SK-N-MC (cell line): ENCODE measurements around the gene CFTR.

Experiments
- DNase-seq: peaks from one replicate; pipeline ENCODE4 v3.0.0-alpha.2; 2011; ENCODE audit warnings: low read depth, low spot score
- H3K27ac ChIP-seq: fragments of 200-600 bp; sonication (generic); 2 replicates; pipeline ENCODE4 v1.5.1; 2016; ENCODE audit warnings: mixed run types
- H3K36me3 ChIP-seq: fragments of 200-600 bp; sonication (generic); 2 replicates; pipeline ENCODE4 v1.6.1; 2017; ENCODE audit warnings: antibody characterized with exemption, low read length, mixed read lengths; ENCODE audit not compliant: insufficient read depth
- H3K4me3 ChIP-seq: fragments of 200-600 bp; sonication (generic); 2 replicates; pipeline ENCODE4 v1.5.1; 2016
- H3K9ac ChIP-seq: fragments of 200-600 bp; sonication (generic); 2 replicates; pipeline ENCODE4 v1.8.0; 2017; ENCODE audit warnings: mixed run types, mixed read lengths; ENCODE audit not compliant: insufficient read length
- H3K9me3 ChIP-seq: fragments of 200-600 bp; sonication (generic); 2 replicates; pipeline ENCODE4 v1.6.1; 2017; ENCODE audit warnings: low read depth, mild to moderate bottlenecking, antibody characterized with exemption, low read length, moderate library complexity, mixed read lengths
- EZH2 ChIP-seq: fragments of 200-600 bp; sonication (generic); IDR thresholded peaks from one replicate; pipeline ENCODE4 v1.6.1; 2017; ENCODE audit warnings: antibody characterized with exemption
- FOXP2 ChIP-seq: optimal IDR thresholded peaks from 2 replicates; pipeline ENCODE3; 2011; ENCODE audit warnings: mild to moderate bottlenecking, moderate library complexity; ENCODE audit not compliant: insufficient read depth; ENCODE audit errors: extremely low read length, control extremely low read depth
- POLR2AphosphoS5 ChIP-seq: IDR thresholded peaks from 2 replicates; pipeline ENCODE4 v1.6.1; 2012; ENCODE audit warnings: mild to moderate bottlenecking, low read depth, low read length, borderline replicate concordance

Gene CFTR

DNA sequence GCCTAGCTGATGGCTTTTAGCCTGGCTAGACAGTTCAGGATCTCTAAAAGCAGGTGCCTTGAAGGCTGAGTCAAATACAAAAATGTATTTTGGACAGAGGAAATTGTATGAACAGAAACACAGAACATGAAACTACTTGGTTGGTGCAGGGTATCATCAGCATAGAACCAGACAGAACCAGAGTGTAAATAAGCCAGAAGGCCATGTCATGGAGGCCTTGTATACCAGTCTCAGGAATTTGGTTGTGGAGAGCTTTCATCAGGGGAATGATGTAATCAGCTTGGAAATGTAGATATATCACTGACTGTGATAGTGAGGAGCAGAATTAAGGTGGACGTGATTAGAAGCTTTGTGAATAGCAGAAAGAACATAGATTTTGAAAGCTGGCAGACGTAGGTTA, 82.9 kb downstream of the CFTR start:
- H3K27ac ChIP-seq, result no peak overlapping the region
- no peak for TF ChIP-seq FOXP2
- TF ChIP-seq EZH2, result no peak
- no peak for TF ChIP-seq POLR2AphosphoS5
- no peak for DNase-seq

DNA sequence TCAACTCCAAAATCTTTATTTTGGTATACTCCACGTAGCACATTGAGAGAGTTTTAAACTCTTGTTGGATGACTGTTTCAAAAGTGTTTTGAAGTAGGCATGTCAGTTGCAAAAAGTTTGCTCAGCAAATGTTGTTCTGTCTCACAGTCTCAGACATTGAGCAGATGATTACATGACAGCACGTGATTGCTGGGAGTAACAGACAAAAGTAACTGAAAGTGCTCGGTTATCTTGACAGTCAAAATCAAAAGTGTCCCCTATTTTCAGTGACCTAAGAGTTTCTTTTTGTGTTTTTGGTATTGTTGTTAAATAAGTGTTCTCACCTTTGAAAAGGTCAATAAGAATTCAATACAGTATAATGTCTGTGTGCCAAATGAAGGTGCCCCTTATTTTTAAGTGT, 84.3 kb downstream of the CFTR start:
- Histone ChIP-seq H3K4me3 (no peak overlapping the region), H3K27ac (no peak overlapping the region), H3K9ac (no peak overlapping the region), H3K9me3 (no peaks in the 10 kb centered on the region), H3K36me3 (no peaks in the 10 kb centered on the region)
- no peak for DNase-seq
- TF ChIP-seq EZH2, result no peak

More for the DNA sequence above, 82.9 kb downstream of the CFTR start:
- no peaks in the 10 kb centered on the region for H3K9me3 ChIP-seq
- no peaks in the 10 kb centered on the region for H3K36me3 ChIP-seq
- H3K9ac ChIP-seq, result no peak overlapping the region
- no peak overlapping the region for H3K4me3 ChIP-seq

DNA sequence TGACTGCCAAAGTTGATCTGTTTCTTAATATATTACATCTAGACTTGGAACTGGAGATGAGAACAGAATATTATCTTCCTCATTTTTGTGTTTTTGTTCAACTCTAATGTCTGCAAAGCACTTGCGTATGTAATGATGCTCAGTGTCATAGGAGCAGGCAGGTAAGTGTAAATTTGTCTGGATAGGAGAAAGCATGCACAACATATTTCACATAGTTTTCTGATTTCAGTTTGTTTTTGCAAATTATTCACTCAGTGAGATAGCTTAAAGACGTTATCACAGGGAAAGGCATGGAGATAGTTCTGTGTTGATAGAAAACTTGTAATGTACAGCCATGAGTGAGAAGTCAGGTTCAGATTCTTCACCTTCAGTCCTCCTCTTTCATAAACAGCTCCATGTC, 84.8 kb downstream of the CFTR start:
- Histone ChIP-seq H3K9me3 (no peaks in the 10 kb centered on the region), H3K9ac (no peak overlapping the region), H3K27ac (no peak overlapping the region), H3K4me3 (no peak overlapping the region), H3K36me3 (no peaks in the 10 kb centered on the region)
- DNase-seq, result no peak
- TF ChIP-seq POLR2AphosphoS5 (no peak), EZH2 (no peak), FOXP2 (no peak)

DNA sequence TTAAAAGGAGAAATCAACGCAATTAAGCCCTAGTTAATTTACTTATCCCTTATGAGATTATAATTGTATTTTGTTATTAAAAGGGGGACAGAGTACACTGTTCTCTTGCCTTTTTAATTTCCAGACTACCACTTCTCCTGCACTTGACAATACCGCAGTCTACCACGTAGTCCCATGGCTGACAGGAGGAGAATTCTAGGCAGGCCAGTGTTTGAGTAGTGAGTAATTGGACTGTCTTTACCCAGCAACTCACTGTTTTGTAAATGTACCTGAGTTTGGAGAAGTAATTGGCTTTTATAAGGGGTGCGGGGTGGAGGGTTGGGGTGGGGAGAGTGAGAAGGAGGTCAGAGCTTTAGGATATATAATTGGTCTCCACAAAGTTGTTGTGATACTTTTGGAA, 85.4 kb downstream of the CFTR start:
- Histone ChIP-seq H3K9me3 (no peaks in the 10 kb centered on the region), H3K36me3 (no peaks in the 10 kb centered on the region), H3K27ac (no peak overlapping the region), H3K9ac (no peak overlapping the region), H3K4me3 (no peak overlapping the region)
- TF ChIP-seq EZH2, result no peak
- TF ChIP-seq FOXP2, result no peak
- TF ChIP-seq POLR2AphosphoS5, result no peak
- DNase-seq, result no peak

DNA sequence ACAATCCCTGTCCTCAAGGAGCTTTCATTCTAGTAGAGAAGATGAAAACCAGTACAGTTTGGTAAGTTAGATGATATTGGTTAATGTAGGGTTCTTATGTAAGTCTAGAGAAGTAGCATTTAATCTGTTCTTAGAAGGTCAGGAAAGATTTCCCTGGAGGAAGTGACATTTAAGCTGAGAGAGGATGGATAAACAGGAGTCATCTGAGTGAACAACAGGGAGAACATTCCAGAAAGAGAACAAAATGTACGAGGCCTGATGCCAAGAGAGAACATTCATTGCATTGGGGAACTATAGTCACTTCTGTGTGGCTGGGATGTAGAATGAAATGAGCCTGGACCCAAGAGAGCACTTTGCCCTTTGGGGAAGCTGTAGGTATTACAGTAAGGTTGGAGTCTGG, 88.0 kb downstream of the CFTR start:
- no peak overlapping the region for H3K9ac ChIP-seq
- no peak for DNase-seq
- H3K9me3 ChIP-seq, result no peaks in the 10 kb centered on the region
- no peak overlapping the region for H3K27ac ChIP-seq
- TF ChIP-seq FOXP2, result no peak
- no peak for TF ChIP-seq EZH2
- no peak for TF ChIP-seq POLR2AphosphoS5
- no peak overlapping the region for H3K4me3 ChIP-seq
- no peaks in the 10 kb centered on the region for H3K36me3 ChIP-seq

DNA sequence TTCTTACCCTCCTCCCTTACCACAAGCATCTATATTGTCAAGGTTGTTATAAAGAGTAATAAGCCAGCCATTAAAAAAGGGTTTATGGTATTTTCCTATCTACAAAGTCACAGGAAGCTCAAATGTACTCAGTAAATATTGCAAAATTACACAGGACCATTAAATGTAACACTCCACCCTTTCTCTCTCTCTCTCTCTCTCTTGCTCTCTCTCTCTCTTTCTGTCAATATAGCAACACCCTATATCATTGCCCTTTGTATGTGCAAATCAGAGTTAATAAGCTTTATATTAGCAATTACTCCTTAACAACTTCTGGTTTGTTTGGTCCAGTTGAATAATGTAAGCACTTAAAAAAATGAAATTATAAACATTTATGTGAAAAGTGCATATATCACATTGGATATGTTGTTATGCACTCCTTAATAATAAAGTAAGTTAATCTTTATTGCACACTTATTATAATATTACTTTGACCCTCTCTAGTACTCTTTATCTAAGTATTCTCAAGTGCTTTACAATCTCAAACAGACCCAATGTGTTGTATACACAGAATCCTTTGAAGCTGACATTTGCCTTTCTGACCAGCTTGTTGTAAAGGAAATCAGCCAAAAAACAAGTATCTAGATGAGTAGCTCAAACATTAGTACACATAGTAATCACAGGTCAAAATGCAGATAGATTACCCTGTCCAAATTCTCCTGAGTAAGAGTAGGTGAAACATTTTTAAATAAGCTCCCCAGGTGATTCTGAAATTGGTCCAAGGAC, 93.2 kb downstream of the CFTR start:
- DNase-seq, result no peak
- Histone ChIP-seq H3K9me3 (no peaks in the 10 kb centered on the region), H3K4me3 (no peak overlapping the region), H3K36me3 (no peaks in the 10 kb centered on the region), H3K27ac (no peak overlapping the region), H3K9ac (no peak overlapping the region)
- TF ChIP-seq POLR2AphosphoS5 (no peak), FOXP2 (no peak), EZH2 (no peak)

DNA sequence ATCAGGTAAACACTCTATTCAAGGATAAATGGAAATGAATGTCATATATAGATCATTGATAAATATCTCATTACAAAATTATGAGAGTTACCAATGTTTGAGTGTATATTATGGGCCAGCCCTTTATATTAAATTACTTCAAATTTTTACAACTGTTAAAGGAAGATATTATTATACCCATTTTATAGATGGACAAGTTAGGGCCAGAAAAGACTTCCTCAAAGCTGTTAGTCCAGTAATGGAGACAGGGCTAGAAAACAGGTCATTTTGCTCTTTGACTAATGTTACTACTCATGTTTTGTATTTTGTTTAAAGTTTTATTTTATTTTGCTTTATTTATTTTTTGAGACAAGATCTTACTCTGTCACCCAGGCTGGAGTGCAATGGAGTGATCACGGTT, 101.6 kb downstream of the CFTR start:
- Histone ChIP-seq H3K9me3 (no peaks in the 10 kb centered on the region), H3K27ac (no peak overlapping the region), H3K36me3 (no peaks in the 10 kb centered on the region), H3K4me3 (no peak overlapping the region), H3K9ac (no peak overlapping the region)
- TF ChIP-seq EZH2 (no peak), FOXP2 (no peak), POLR2AphosphoS5 (no peak)
- DNase-seq, result no peak

DNA sequence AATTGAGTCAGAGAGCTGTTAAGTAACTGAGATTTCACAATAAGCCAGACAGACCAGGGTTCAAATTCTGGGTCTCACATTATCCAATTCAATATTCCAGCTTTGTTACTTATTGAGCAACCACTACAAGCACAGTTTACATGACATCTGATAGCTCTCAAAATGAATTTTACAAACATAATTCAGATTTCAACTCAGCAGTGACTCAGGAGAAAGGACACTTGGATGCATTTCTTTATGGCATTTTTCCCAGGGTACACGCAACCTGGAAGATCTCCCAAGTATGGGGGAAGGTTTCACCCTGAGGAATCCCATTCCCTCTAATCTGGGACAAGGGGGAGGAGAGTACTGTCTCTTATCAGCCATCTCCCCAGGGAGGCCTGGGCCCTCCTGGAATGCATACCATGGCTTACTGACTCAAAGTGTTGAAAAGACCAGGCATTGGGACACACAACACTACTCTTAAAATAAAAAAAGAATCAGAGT, 102.4 kb downstream of the CFTR start:
- Histone ChIP-seq H3K27ac (no peak overlapping the region), H3K9ac (no peak overlapping the region), H3K4me3 (no peak overlapping the region), H3K36me3 (no peaks in the 10 kb centered on the region), H3K9me3 (no peaks in the 10 kb centered on the region)
- no peak for DNase-seq
- TF ChIP-seq FOXP2, result no peak
- TF ChIP-seq EZH2, result no peak
- TF ChIP-seq POLR2AphosphoS5, result no peak

DNA sequence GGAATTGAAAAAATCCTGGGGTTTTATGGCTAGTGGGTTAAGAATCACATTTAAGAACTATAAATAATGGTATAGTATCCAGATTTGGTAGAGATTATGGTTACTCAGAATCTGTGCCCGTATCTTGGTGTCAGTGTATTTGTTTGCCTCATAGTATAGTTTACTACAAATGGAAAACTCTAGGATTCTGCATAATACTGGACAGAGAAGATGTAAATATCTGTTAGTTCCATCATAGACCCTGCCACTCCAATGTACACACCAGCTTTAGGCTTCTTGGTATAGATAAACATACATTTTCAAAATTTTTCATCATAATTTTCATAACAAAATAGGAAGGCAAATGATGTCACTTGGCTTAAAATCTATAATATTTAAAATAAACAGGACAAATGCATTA, 108.1 kb downstream of the CFTR start:
- DNase-seq, result no peak
- no peak overlapping the region for H3K4me3 ChIP-seq
- TF ChIP-seq EZH2 (no peak), POLR2AphosphoS5 (no peak), FOXP2 (no peak)
- no peaks in the 10 kb centered on the region for H3K36me3 ChIP-seq
- H3K9ac ChIP-seq, result no peak overlapping the region
- H3K9me3 ChIP-seq, result no peaks in the 10 kb centered on the region
- no peak overlapping the region for H3K27ac ChIP-seq
